HEK293 (cell line): Measurements from ENCODE around the gene PTX3.
A peak's percentile ranks its signal among the peaks of the same experiment; 100 is the strongest.

Experiments
- AEBP2 ChIP-seq: fragments of 450-650 bp; formaldehyde crosslinking; IDR thresholded peaks from 2 replicates; pipeline ENCODE4 v1.5.1; 2016; ENCODE audit warnings: missing biosample characterization, missing genetic modification characterization, borderline replicate concordance
- PRDM1 ChIP-seq: fragments of 450-650 bp; formaldehyde crosslinking; IDR thresholded peaks from 2 replicates; pipeline ENCODE4; 2016; ENCODE audit warnings: missing biosample characterization, missing genetic modification characterization
- PRDM2 ChIP-seq: fragments of 450-650 bp; formaldehyde crosslinking; IDR thresholded peaks from 2 replicates; pipeline ENCODE4 v1.5.1; 2016; ENCODE audit warnings: missing biosample characterization, missing genetic modification characterization, borderline replicate concordance
- REST ChIP-seq: fragments of 450-650 bp; formaldehyde crosslinking; IDR thresholded peaks from 2 replicates; pipeline ENCODE4 v1.5.1; 2016; ENCODE audit warnings: missing biosample characterization, missing genetic modification characterization
- SALL2 ChIP-seq: fragments of 450-650 bp; formaldehyde crosslinking; IDR thresholded peaks from 2 replicates; pipeline ENCODE4 v1.5.0; 2017; ENCODE audit warnings: missing biosample characterization, mild to moderate bottlenecking, missing genetic modification characterization, borderline replicate concordance
- WT1 ChIP-seq: fragments of 450-650 bp; formaldehyde crosslinking; IDR thresholded peaks from 2 replicates; pipeline ENCODE4 v1.5.1; 2016; ENCODE audit warnings: missing biosample characterization, missing genetic modification characterization
- ZNF112 ChIP-seq: fragments of 450-650 bp; formaldehyde crosslinking; IDR thresholded peaks from 2 replicates; pipeline ENCODE4 v1.5.0; 2017; ENCODE audit warnings: missing biosample characterization, missing genetic modification characterization
- ZNF146 ChIP-seq: fragments of 450-650 bp; formaldehyde crosslinking; IDR thresholded peaks from 2 replicates; pipeline ENCODE4 v1.5.1; 2016; ENCODE audit warnings: missing biosample characterization, missing genetic modification characterization
- ZNF157 ChIP-seq: fragments of 450-650 bp; formaldehyde crosslinking; IDR thresholded peaks from 2 replicates; pipeline ENCODE4 v1.5.1; 2016; ENCODE audit warnings: missing biosample characterization, missing genetic modification characterization
- ZNF169 ChIP-seq: fragments of 450-650 bp; formaldehyde crosslinking; IDR thresholded peaks from 2 replicates; pipeline ENCODE4 v1.5.1; 2016; ENCODE audit warnings: missing biosample characterization, missing genetic modification characterization
- ZXDB ChIP-seq: fragments of 450-650 bp; formaldehyde crosslinking; IDR thresholded peaks from 2 replicates; pipeline ENCODE4 v1.5.1; 2016; ENCODE audit warnings: missing biosample characterization, missing genetic modification characterization
- TF ChIP-seq, protein P1 (sequence below): fragments of 450-650 bp; formaldehyde crosslinking; IDR thresholded peaks from 2 replicates; pipeline ENCODE4 v1.5.1; 2016; ENCODE audit warnings: missing biosample characterization, missing genetic modification characterization
- TF ChIP-seq, protein P2 (sequence below): fragments of 450-650 bp; formaldehyde crosslinking; IDR thresholded peaks from 2 replicates; pipeline ENCODE4 v1.5.1; 2016; ENCODE audit warnings: missing biosample characterization, missing genetic modification characterization
- TF ChIP-seq, protein P3 (sequence below): fragments of 450-650 bp; formaldehyde crosslinking; IDR thresholded peaks from 2 replicates; pipeline ENCODE4 v1.5.1; 2017; ENCODE audit warnings: missing biosample characterization, missing genetic modification characterization

Gene PTX3

GRCh38 chr3:157436583-157437291, at the start of gene PTX3 (continued):
- TF ChIP-seq, protein P1, sequence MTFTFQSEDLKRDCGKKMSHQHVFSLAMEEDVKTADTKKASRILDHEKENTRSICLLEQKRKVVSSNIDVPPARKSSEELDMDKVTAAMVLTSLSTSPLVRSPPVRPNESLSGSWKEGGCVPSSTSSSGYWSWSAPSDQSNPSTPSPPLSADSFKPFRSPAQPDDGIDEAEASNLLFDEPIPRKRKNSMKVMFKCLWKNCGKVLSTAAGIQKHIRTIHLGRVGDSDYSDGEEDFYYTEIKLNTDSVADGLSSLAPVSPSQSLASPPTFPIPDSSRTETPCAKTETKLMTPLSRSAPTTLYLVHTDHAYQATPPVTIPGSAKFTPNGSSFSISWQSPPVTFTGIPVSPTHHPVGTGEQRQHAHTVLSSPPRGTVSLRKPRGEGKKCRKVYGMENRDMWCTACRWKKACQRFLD (tag by site-specific recombination) = no peak
- TF ChIP-seq PRDM2 (no peak), ZNF169 (no peak), REST (tag by site-specific recombination) (no peak), ZNF157 (tag by site-specific recombination) (no peak), SALL2 (no peak), AEBP2 (no peak), PRDM1 (tag by site-specific recombination) (peak; percentile 97), ZNF146 (no peak), ZNF112 (no peak), ZXDB (no peak), WT1 (tag by site-specific recombination) (0 out of 2 replicates have a peak, but pooled peaks have one; percentile 16)
- TF ChIP-seq, protein P2, sequence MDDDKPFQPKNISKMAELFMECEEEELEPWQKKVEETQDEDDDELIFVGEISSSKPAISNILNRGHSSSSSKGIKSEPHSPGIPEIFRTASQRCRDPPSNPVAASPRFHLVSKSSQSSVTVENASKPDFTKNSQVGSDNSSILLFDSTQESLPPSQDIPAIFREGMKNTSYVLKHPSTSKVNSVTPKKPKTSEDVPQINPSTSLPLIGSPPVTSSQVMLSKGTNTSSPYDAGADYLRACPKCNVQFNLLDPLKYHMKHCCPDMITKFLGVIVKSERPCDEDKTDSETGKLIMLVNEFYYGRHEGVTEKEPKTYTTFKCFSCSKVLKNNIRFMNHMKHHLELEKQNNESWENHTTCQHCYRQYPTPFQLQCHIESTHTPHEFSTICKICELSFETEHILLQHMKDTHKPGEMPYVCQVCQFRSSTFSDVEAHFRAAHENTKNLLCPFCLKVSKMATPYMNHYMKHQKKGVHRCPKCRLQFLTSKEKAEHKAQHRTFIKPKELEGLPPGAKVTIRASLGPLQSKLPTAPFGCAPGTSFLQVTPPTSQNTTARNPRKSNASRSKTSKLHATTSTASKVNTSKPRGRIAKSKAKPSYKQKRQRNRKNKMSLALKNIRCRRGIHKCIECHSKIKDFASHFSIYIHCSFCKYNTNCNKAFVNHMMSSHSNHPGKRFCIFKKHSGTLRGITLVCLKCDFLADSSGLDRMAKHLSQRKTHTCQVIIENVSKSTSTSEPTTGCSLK (tag by site-specific recombination) = no peak
- TF ChIP-seq, protein P3, sequence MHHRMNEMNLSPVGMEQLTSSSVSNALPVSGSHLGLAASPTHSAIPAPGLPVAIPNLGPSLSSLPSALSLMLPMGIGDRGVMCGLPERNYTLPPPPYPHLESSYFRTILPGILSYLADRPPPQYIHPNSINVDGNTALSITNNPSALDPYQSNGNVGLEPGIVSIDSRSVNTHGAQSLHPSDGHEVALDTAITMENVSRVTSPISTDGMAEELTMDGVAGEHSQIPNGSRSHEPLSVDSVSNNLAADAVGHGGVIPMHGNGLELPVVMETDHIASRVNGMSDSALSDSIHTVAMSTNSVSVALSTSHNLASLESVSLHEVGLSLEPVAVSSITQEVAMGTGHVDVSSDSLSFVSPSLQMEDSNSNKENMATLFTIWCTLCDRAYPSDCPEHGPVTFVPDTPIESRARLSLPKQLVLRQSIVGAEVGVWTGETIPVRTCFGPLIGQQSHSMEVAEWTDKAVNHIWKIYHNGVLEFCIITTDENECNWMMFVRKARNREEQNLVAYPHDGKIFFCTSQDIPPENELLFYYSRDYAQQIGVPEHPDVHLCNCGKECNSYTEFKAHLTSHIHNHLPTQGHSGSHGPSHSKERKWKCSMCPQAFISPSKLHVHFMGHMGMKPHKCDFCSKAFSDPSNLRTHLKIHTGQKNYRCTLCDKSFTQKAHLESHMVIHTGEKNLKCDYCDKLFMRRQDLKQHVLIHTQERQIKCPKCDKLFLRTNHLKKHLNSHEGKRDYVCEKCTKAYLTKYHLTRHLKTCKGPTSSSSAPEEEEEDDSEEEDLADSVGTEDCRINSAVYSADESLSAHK = 0 out of 2 replicates have a peak, but pooled peaks have one; percentile 17
- TF ChIP-seq, all 188 proteins: peak for 30
